Activated CD4-positive, alpha-beta T cell treated with anti-CD3 and anti-CD28 coated beads, Interleukin-2, Interleukin-4, amounts not matched to agents 100 ng/mL and 50 ng/mL, durations not matched to agents 16 hours and 8 hours (primary cell): ENCODE measurements around the gene PLCB1.

Source experiments
- DNase-seq: peaks from one replicate; pipeline ENCODE4 v3.0.0-alpha.2; 2020; ENCODE audit warnings: low spot score

The PLCB1 gene

DNA sequence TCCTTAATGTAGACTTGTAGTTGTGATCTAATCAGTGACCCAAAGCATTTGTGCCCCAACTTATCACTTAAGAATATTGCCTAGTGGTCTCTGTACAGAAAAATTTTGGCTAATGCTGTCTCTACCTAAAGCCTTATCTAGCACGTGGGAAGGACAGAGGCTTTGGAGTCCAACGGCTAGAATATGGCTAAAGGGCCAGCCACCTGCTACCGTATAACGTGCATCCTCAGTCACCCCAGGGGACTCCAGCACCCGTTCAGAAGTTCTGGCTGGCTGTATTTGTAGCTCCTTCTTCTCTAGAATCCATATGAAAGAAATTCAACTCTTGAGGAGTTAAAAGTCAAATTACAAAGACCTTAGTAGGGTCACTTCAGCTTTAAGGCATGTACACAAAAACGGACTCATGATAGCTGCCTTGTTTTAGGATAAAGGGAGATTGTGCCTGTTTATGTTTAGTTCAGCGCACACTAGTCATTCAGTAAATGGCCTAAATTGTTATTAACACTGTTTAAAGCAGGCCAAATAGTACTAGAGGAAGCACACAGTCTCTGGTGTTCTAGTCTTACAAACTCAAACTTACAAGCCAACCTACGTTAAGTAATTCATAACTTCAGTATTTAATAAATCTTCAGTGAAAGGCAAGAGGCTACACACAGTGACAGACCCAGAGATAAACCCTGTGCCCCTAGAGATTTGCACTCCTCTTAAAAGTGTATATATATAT, 529.3 kb downstream of the PLCB1 start:
- DNase-seq: no peak

DNA sequence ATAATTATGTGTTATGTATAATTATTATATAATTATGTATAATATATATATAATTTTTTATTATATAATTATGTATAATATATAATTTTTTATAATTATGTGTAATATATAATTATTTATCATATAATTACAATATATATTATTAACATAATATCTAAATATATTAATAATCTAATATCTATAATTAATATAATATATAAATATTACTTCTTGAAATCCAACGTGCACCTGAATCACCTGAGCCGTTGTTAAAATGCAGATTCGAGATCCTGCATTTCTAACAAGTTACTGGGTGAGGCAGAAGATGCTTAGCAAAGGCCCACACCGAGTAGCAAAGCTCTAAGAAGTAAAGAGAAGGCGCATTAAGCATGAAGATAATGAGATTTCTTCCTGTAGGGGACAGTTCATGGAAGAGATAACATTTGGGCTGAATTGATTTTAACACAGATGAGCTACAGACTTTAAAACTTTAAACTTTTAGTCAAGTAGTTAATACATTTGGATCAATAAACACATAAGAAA, 530.4 kb downstream of the PLCB1 start:
- no peak for DNase-seq

DNA sequence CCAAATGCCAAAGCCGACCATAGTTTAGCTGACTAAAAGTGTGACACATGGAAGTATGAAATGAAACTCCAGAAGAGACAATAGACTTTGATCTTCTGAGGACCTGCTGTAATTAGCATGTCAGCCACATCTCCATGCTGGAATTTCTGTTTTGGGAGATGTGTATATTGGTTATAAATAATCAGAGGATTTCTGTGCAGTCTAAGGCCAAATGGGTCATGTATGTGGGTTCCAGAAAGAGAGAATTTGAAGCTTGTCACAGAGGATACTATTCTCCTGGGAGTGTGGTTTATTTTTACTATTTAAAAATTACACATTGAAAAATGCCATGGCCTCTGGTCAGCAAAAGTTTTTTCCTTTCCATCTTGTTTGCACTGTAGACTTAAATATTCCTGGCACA, 531.4 kb downstream of the PLCB1 start:
- DNase-seq: no peak

DNA sequence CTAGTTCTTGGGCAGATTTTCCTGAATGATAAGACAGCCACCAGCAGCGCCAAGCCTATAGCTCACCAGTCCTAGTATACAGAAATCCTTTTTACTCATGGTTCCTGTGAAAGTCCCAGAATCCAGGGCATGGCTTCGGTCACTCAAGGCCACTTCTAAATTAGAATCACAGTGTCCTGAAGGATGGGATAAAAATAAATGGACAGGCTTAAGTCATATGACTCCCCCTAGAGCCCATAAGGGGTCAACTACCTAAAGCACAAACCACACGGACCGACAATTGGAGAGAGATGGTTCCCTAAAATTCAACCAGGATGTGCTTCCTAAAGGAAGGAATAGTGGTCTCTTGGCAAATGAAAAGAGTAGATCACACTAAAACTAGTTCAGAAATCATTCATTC, 532.7 kb downstream of the PLCB1 start:
- no peak for DNase-seq

DNA sequence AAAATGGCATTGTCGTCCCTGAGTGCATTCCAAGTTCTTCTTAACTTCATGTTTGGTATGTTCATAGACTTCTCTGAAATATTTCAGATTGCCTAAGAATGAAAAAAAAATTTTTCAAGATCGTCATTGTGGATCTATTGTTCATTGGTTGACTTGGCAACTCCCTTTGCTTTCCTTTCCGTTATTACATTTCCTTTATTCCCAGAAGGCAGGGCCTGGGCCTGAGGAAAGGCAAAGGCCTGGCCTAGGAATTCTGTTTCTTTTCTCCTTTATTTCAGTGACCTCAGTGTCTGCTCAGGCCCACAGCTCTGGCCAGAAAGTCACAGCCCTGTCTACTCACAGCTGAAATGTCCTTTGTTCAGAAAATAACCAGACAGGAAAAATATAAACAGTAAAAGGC, 535.2 kb downstream of the PLCB1 start:
- DNase-seq: no peak

DNA sequence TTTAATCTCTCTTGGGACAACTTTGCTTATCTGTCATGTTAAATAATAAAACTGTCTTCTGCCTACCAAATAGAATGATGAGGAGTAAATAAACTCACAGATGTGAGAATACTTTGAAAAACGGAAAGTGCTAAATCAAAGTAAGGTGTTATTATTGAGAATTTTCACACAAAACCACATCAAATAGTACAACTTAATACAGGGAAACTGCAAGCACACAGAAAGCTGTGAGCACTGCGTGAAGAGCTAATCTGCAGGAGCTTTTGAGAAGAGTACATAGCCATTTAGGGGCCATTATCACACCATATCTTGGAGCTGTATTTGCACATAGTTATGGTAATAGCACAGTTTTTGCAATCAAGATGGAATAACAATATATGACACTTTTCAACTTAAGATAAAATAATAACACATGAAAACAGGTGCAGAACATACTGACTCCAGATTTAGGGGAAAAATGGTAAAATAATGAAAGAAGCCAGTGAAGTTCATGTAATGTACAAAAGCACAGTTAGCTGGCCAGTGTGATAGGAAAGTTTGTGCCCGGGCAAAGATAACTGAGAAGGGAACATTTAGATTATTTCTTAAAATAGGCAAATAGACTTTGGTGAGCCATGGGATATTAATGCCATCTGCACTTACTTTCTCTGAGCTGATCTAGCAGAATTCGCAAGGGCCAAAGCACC, 538.3 kb downstream of the PLCB1 start:
- DNase-seq: no peak

DNA sequence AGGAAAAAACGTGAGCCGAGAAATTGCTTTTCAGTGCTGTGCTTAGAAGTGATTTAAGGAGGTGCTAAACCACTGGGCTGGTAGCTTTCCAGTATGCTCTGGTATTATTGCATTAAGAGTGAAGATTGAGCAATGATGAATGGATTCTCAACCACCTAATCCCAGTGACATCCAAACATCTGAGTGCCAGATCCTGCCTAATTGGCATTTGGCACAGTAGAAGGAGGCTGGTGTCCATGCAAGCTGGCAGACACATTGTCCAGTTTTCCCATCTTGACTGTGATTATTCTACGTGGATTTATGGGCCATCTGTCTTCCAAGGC, 538.8 kb downstream of the PLCB1 start:
- DNase-seq: no peak

DNA sequence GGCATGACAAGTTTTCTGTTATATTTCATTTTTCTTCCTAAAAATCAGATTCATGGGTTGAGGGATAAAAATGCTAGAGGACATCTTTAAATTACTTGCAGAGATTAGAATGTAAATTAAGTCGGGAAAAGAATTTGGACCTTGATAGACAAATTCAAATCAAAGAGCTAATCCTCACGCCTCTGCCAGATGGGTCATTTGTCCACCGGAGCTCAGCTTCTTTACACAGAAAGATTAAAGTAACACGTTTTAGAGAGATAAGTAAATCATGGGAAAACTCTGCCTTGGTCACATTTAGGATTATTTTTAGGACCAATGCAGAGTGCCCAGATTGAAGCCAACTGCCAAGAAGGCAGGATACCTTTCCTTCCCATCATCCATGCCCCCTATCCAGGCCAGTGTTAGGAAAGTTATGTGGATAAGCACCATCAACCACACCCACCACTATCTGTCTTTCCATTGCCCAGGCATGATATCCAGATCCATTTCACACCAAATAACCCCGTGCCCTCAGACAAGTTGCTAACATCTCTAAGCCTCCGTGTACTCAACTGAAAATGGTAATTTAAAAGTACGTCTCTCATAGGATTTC, 539.4 kb downstream of the PLCB1 start:
- DNase-seq: no peak

DNA sequence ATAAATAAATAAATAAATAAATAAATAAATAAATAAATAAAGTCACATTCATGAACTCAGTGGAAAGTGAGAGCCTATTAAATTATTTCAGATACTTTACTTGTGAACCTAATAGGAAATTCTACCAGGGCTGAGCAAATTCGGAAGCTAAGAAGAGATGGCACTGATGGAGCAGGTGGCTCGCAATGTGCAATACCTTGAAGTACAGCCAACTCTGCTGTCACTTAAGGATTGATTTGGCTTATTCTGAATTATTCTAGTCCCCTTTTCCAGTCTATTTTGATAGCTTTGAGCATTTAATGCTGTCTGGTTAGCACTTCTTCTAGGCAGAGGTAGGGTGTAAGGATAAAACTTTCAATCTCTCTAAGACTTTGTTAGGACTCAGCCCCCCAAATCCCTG, 541.0 kb downstream of the PLCB1 start:
- DNase-seq: no peak

DNA sequence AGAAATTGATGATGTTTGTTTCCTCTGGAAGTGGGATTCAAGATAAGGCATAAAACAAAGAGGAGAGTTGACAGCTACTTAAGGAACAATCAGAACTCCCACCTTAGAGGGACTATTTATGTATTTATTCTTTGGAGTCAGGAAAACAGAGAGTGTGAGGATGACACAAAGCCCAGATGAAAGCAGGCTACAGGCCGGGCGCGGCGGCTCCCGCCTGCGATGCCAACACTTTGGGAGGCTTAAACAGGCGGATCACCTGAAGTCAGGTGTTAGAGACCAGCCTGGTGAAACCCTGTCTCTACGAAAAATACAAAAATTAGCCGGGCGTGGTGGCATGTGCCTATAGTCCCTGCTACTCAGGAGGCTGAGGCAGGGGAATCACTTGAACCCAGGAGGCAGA, 543.8 kb downstream of the PLCB1 start:
- DNase-seq: no peak

DNA sequence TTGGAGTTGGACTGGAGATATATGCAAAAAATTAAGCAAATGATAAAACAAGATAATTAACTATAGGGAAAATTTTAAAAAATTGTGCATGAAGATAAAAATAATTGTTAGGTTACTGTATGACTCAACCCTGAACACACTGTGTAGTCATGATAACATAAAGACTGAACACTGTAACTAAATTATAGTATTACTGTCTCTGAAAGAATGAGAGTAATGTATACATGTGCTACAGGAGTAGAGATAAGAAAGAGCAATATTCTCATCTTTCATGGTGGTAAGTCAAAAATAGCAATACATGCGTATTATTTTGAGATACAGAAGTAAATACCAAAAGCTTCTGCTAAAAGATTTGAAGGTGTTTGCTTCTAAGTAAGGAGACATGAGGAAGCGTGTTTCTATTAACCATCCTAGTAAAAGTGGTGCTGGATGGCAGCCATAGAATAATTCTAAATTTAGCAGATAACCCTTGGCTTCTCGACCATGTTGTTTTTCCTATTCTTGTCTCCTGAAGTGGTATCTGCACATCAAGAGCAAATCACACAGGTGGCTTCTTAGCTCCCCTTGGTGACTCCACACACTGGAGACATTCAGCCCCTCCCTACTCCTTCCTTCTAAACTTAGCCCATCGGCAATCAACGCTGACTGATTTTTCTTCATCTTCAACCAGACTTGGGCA, 546.2 kb downstream of the PLCB1 start:
- no peak for DNase-seq

DNA sequence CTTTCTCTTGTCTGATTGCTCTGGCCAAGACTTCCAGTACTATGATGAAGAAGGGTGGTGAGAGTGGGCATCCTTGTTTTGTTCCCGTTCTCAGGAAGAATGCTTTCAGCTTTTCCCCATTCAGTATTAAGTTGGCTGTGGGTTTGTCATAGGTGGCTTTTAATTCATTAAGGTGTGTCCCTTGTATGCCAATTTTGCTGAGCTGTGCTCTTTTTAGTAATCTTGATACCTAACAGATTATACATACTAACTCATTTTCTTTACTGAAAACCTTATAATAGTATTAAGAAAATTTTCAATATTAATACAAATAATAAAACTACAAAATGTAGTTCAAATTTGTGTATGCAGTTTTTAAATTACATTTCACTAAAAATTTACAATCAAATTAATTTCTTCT, 557.3 kb downstream of the PLCB1 start:
- DNase-seq: no peak

DNA sequence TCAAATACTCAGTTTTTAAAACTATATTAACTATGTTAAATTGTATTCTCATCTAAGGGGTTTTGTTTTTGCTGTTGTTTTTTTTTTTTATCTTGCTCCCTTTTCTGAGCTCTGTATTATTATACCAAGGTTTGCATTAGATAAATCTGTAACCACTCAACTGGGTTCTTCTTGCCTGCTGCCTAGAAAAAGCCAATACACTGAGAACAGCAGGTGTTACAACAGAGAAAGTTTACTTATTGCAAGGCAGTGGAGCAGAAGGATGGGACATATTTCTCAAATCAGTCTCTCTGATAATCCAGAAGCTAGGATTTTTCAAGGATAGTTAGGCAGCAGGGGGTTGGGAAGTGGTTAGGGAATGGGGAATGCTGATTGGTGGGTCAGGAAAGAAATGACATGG, 558.0 kb downstream of the PLCB1 start:
- DNase-seq: no peak

DNA sequence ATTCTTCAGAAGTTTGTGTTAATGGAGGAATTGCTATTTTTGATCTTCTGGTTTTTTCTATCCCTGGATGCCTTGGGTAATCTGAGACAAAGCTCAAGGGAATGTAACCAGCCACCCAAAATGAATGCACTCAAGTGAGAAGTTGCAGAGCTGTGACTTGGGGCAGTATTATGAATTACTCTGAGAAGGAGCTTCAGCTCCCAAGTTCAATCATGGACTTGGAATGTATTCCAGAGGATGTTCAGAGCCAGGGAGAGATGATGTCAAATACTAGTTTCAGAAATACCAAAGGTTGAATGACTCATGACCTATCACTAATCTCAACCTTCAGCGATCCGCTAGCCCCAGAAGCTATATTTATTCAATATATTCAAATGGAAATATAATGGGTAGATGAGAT, 561.6 kb downstream of the PLCB1 start:
- no peak for DNase-seq

DNA sequence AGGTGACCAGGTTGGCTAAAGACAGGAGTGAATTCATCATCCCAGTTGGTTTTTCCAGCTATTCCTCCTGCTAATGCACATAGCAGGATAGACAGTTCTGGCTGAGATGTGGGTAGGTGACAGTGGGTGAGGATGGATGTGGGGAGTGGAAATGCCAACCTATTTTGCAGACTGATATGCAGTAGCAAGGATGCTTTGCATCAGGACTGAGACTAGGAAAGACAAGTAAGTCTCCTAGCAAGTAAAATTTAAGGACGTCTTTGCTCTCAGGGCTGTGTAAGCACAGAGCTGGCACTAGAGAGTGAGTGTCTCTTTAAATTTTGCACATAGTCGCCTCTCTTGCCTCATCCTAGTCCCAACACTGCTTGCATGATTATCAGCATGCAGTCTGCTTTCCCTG, 568.7 kb downstream of the PLCB1 start:
- no peak for DNase-seq

DNA sequence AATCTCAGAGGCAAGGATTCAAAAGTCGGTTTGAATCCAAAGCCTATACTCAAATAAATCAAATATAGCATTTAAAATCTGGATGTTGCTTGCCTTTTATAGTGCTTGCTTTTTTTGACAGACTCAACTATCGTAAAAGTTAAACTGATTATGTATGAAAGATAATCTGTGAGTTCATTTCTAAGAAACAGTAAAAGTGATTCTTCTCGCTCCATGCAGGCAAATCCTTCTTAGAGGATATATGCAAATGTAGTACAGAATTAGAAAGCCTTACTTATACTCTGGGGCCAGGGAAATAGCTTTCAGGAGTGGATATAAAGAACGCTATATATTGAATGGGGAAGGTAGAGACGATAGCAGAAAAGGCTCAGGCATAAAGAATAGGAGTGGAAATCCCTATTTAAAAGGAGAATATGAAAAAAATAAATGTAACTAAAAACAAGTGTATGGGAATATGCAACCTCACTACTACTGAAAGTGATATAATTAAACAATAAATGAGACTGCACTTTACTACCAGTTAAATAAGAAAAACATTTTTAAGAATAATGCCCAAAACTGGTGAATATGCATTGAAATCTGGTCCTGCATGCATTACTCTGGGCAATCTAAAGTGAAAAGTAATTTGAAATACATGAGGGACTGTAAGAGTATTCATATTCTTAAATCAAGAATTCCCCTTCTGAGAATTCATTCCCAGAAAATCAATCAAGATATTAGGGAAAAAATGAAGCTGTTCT, 575.1 kb downstream of the PLCB1 start:
- no peak for DNase-seq

DNA sequence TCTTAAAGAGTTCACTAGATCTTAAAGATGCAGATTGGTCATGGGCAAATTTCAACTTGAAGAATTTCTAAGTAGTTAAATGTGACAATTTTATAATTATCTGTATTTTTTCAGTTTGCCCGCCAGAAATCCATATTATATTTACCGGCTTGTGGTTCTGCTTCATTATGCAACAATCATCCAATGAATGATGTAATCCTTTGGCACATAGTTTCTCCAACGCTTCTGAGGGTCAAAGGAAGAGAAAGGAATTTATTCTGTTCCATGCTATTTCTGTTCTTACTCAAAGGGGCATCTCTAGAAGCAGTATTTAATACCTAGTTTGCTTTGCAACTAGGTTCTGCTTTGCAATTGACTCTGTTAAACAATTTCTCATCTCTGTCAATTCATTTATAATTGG, 577.6 kb downstream of the PLCB1 start:
- DNase-seq: no peak

DNA sequence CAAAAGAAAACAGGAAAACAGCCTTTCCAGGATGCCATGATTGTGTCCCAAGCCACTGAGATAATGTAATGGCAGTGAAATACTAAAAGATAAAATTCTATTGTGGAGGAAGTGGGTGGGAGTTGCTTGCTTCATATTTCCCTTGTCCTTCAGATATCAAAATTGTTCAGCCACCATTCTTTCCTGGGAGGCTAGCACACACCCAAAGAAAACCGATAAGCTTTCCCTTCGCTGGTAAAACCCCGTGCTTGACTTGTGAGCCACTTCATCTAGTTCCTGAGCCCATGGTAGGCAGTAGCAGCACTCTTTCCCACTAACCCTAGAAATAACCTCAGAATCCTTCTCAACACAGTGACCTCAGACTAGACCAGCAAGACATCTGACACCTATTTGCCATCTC, 579.4 kb downstream of the PLCB1 start:
- DNase-seq: no peak

DNA sequence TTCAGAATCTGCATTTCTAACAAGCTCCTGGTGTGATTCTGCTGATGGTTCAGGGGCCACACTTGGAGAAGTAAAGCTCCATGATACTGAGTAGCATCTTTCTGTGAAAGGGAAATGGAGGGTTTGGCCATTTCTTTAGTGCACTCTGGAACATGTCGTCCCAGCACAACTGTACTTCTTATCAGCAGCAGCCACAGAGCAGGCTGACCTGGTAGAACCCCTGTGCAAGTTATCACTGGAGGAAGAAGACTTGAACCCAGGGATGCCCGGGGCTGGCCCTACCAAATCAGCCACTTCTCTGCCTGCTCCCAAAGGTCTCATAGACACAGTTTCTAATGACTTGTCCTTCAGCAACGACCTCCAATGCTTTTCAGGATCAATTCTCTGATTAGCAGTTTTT, 582.1 kb downstream of the PLCB1 start:
- DNase-seq: no peak

DNA sequence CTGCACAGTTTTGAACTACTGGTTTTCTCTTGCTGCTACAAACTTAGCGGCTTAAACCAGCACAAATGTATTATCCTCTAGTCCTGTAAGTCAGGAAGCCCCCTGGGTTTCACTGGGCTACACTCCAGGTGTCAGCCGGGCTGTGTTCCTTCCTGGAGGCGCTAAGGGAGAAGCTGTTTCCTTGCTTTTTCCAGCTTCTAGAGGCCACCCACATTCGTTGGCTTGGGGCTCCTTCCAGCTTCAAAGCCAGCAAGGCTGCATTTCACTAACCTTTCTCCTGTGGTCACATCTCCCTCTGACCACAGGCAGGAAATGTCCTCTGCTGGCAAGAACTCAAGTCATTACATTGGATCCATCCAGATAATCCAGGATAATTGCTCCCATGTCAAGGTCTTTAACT, 586.2 kb downstream of the PLCB1 start:
- no peak for DNase-seq

DNA sequence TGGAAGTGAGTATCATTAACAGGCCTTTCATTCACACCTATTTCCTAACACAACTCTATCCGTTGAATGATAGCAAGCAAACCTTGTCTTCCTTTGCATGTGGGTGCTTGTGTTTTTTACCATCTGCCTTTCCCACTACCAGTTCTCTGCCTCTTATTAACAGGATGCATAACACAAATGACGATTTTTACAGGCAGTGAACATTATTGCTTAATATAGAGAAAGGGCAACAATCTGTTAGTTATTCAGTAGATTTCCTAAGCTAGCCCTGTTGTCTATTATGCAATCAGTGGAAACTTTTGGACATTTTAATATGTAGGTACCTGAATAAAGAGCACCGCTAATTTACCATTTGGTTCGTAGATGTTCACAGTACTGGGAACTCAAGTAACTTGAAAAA, 588.0 kb downstream of the PLCB1 start:
- no peak for DNase-seq

DNA sequence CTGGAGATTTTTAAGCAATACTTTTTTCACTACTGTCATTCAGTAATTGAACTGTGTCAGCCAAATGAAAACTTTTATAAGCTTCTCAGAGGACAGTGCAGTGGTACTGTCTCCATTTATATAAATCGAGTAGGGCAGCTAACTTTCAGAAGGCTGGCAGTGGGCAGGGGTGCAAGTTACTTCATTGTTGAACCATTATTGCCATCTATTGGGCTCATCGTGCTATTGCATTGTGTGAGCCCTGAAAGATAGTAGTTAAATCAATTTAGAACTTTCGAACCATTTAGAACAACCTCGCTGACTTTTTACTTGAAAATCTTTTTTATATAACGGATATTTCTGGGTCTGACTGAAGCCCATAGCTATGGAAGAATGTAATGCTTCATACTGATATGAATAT, 589.0 kb downstream of the PLCB1 start:
- DNase-seq: peak; percentile 29
